ENCODE measurements around the gene TNRC6A. TPM values are rescaled to one million over a fixed set of nuclear protein-coding genes. Genes with fewer than 3 reads are reported as not detected.

TNRC6A gene
- total and polyA plus RNA-seq, 9 of the 15 experiments (the other 6 are each of a cell fraction or from before 2014, with no cell fraction given) = 3.4 to 32.1 (median 26.6) TPM

GRCh38 chr16:24721830-24722238, 7.6 kb upstream of the TNRC6A start:
- no peaks in the 10 kb centered on the region for H3K79me2 ChIP-seq (ENCODE audit: control insufficient read depth, insufficient read depth, low read length)
- H3K36me3 ChIP-seq (ENCODE audit: control insufficient read depth, insufficient read depth, low read length) = no peaks in the 10 kb centered on the region
- H3K9ac ChIP-seq (ENCODE audit: insufficient read depth in 1 of 2, low read depth in 2 of 2, low read length in 2 of 2) = no peak overlapping the region
- no peak for FAIRE-seq
- H3K4me3 ChIP-seq = no peak overlapping the region
- no peak overlapping the region for H2AFZ ChIP-seq (ENCODE audit: low read depth, low read length)
- ATAC-seq = no peak
- no peak for TF ChIP-seq MTA2 (IDR thresholded peaks at IDR 0.05; ENCODE audit: low read depth)
- no peak for TF ChIP-seq ZNF184 (CRISPR knock-in tag; IDR thresholded peaks at IDR 0.05)
- no peak for TF ChIP-seq ZNF586 (CRISPR knock-in tag; conservative IDR thresholded peaks at IDR 0.05)
- TF ChIP-seq CCAR2 (IDR thresholded peaks at IDR 0.05; ENCODE audit: low read depth, low read length) = no peak
- no peak for TF ChIP-seq TRIM28 (IDR thresholded peaks at IDR 0.05)
- TF ChIP-seq ARID2 (IDR thresholded peaks at IDR 0.05) = no peak
- TF ChIP-seq, protein P1, sequence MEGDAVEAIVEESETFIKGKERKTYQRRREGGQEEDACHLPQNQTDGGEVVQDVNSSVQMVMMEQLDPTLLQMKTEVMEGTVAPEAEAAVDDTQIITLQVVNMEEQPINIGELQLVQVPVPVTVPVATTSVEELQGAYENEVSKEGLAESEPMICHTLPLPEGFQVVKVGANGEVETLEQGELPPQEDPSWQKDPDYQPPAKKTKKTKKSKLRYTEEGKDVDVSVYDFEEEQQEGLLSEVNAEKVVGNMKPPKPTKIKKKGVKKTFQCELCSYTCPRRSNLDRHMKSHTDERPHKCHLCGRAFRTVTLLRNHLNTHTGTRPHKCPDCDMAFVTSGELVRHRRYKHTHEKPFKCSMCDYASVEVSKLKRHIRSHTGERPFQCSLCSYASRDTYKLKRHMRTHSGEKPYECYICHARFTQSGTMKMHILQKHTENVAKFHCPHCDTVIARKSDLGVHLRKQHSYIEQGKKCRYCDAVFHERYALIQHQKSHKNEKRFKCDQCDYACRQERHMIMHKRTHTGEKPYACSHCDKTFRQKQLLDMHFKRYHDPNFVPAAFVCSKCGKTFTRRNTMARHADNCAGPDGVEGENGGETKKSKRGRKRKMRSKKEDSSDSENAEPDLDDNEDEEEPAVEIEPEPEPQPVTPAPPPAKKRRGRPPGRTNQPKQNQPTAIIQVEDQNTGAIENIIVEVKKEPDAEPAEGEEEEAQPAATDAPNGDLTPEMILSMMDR (IDR thresholded peaks at IDR 0.05 in 2 of 3, conservative IDR thresholded peaks at IDR 0.05 in 1 of 3; ENCODE audit: insufficient read depth in 2 of 3, low read depth in 1 of 3, low read length in 3 of 3) = no peak
- no peak for TF ChIP-seq GATAD2A (IDR thresholded peaks at IDR 0.05)
- TF ChIP-seq ZNF282 (CRISPR knock-in tag; IDR thresholded peaks at IDR 0.05) = no peak
- TF ChIP-seq DACH1 (IDR thresholded peaks at IDR 0.05; ENCODE audit: partially characterized antibody) = no peak
- TF ChIP-seq, protein P2, sequence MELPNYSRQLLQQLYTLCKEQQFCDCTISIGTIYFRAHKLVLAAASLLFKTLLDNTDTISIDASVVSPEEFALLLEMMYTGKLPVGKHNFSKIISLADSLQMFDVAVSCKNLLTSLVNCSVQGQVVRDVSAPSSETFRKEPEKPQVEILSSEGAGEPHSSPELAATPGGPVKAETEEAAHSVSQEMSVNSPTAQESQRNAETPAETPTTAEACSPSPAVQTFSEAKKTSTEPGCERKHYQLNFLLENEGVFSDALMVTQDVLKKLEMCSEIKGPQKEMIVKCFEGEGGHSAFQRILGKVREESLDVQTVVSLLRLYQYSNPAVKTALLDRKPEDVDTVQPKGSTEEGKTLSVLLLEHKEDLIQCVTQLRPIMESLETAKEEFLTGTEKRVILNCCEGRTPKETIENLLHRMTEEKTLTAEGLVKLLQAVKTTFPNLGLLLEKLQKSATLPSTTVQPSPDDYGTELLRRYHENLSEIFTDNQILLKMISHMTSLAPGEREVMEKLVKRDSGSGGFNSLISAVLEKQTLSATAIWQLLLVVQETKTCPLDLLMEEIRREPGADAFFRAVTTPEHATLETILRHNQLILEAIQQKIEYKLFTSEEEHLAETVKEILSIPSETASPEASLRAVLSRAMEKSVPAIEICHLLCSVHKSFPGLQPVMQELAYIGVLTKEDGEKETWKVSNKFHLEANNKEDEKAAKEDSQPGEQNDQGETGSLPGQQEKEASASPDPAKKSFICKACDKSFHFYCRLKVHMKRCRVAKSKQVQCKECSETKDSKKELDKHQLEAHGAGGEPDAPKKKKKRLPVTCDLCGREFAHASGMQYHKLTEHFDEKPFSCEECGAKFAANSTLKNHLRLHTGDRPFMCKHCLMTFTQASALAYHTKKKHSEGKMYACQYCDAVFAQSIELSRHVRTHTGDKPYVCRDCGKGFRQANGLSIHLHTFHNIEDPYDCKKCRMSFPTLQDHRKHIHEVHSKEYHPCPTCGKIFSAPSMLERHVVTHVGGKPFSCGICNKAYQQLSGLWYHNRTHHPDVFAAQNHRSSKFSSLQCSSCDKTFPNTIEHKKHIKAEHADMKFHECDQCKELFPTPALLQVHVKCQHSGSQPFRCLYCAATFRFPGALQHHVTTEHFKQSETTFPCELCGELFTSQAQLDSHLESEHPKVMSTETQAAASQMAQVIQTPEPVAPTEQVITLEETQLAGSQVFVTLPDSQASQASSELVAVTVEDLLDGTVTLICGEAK (IDR thresholded peaks at IDR 0.05) = no peak
- TF ChIP-seq, protein P2 (CRISPR knock-in tag; IDR thresholded peaks at IDR 0.05) = no peak
- no peak for TF ChIP-seq SMARCE1 (IDR thresholded peaks at IDR 0.05)
- no peak for TF ChIP-seq KHSRP (IDR thresholded peaks at IDR 0.05)
- DNase-seq (ENCODE audit: extremely low read depth in 1 of 4, low spot score in 3 of 4) = no peak
- no peak overlapping the region for H3K27ac ChIP-seq (ENCODE audit: extremely low read depth, low read depth, low read length)
- no TSS peak for BruUV-seq (replicated peaks)
- H3K4me2 ChIP-seq (ENCODE audit: insufficient read depth, low read length) = no peak overlapping the region
- 42% methylated on average over 6 of the region's 6 CpGs for WGBS (ENCODE audit: insufficient coverage, low coverage, missing lambda C conversion rate)
- H4K20me1 ChIP-seq (replicated peaks; ENCODE audit: control insufficient read depth, insufficient read depth, low read length) = no peaks in the 10 kb centered on the region
- no peaks in the 10 kb centered on the region for H3K27me3 ChIP-seq (ENCODE audit: control insufficient read depth in 2 of 2, insufficient read depth in 2 of 2, low read length in 2 of 2)
- POLR2A ChIA-PET = no interaction called here
- in situ Hi-C loops (cut with MboI) (no loop called here), intact Hi-C loops (cut with micrococcal nuclease) (no loop called here)
- no peaks in the 10 kb centered on the region; a peak in 1 of 5 replicates for H3K4me1 ChIP-seq (replicated peaks in 1 of 2; ENCODE audit: control insufficient read depth in 2 of 2, insufficient read depth in 2 of 2, low read length in 2 of 2)
- CTCF ChIA-PET (ENCODE audit: low intra/inter-chr PET ratio) = no interaction called here
- no peaks in the 10 kb centered on the region for H3K9me1 ChIP-seq (ENCODE audit: control insufficient read depth, insufficient read depth, low read length)
- H3K9me3 ChIP-seq (replicated peaks; ENCODE audit: control insufficient read depth, insufficient read depth, low read depth, low read length) = no peaks in the 10 kb centered on the region
